NCI-H1417 (cell line): ENCODE data around the gene TNNT1.

Experiments
- DNase-seq, 3 experiments: peaks; one replicate each; lab custom pipeline; 2025; lab: John Stamatoyannopoulos, UW

Gene TNNT1

GRCh38 chr19:55088543-55089341, 60.3 kb downstream of the TNNT1 start:
- peak; percentile 42 to 74 (median 63) for DNase-seq

GRCh38 chr19:55088021-55088451, 61.0 kb downstream of the TNNT1 start:
- DNase-seq, result no peak

- DNase-seq, result no peak
Observed at GRCh38 chr19:55087542-55087901, 61.5 kb downstream of the TNNT1 start.

DNA sequence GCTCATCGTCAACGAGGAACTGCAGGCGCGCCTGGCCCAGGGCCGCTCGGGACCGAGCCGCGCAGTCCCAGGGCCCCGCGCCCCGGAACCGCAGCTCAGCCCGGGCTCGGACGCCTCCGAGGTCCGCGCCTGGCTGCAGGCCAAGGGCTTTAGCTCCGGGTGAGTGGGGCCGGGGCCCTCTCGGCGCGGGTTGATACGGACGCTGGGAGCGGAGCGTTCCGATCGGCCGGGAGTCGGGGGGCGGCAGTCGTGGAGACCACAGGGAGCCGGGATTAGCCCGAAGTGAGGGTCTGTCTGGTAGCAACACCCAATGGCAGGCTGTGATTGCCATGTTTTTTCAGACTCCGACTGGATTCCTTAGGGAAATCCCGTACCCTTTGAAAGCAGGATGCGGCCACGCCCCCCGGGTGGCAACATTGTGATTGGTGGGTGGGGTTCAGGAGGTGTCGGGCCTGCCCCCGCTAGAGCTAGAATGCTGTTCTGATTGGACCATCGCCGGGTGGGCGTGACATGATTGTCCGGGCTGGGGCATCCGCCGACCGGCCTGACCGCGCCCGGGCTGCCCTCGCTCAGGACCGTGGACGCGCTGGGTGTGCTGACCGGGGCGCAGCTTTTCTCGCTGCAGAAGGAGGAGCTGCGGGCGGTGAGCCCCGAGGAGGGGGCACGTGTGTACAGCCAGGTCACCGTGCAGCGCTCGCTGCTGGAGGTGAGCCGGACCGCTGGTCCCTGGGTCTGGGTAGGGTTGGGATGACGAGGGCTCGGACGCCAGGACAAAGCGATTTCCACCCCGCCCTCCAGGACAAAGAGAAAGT, 62.1 kb downstream of the TNNT1 start:
- peak in 1 of 3 experiments; percentile 83 for DNase-seq

DNA sequence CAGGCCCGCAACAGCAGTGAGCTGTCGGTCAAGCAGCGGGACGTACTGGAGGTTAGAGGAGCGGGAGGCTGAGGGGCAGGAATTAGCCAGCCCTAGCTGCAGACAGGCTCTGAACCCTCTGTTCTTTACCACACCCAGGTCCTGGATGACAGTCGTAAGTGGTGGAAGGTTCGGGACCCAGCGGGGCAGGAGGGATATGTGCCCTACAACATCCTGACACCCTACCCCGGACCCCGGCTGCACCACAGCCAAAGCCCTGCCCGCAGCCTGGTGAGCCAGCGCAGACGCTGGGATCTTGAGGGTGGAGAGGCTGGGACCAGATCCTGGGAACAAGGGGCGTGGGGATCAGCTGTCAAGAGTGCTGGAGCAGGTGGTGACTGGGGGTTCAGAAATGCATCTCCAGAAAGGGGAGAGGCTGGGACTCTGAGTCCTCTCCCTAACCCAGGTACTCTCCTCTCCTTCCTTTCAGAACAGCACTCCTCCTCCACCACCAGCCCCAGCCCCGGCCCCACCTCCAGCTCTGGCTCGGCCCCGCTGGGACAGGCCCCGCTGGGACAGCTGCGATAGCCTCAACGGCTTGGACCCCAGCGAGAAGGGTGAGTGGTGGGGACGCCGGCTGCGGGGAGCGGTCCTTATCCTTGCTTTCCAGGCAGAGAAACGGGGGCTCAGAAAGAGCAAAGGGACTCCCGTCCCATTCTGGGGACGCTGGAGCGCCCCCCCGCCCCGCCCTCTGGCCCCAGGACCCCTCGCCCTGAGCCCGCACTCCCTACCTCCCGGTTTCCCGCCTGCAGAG, 62.9 kb downstream of the TNNT1 start:
- no peak for DNase-seq

GRCh38 chr19:55084416-55084815, 64.6 kb downstream of the TNNT1 start:
- no peak for DNase-seq

DNA sequence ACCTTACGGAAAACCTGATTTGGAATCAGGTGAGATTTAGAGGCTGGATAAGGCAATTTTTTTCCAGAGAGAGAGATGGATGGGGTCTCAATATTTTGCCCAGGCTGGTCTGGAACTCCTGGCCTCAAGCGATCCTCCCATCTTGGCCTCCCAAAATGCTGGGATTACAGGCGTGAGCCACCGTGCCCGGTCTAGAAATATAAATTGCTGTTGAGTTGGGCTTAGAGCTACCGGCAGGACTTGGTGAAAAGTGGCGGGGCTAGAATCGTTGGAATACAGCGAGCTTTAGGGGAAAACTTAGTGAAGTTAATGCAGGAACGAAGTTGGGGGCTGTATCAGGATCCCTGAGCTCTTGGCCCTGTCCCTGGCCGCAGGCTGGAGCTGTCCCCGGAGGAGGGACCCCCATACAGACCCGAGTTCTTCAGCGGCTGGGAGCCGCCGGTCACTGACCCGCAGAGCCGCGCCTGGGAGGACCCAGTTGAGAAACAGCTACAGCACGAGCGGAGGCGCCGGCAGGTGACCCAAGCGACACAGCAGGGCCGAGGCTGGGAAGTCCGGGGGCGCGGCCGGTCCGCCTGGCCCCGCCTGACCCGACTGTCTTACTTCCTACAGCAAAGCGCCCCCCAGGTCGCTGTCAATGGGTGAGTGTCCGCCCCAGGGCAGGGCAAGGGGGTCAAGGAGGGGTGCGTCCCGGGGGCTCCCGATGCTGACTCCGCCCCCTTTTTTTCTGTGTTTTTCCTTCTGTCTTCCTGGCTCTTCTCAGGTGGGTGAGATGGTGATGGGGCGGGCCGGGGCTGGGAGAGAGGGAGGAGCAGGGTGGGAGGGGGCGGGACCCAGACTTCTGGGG, 65.8 kb downstream of the TNNT1 start:
- no peak for DNase-seq
